GM12891 (cell line): ENCODE data around the gene SLC30A7.

Experiments
- PAX5 ChIP-seq: IDR thresholded peaks from 2 replicates; pipeline ENCODE4 v1.6.1; 2011; ENCODE audit warnings: low read length, moderate library complexity, mild to moderate bottlenecking; ENCODE audit not compliant: insufficient read depth, severe bottlenecking
- POLR2A ChIP-seq: IDR thresholded peaks from 2 replicates; pipeline ENCODE4 v1.6.1; 2011; ENCODE audit warnings: low read depth, low read length, control low read depth
- POLR2AphosphoS5 ChIP-seq: IDR thresholded peaks from 2 replicates; pipeline ENCODE4 v1.6.1; 2011; ENCODE audit warnings: low read depth, low read length, control low read depth
- POU2F2 ChIP-seq: IDR thresholded peaks from 2 replicates; pipeline ENCODE4 v1.6.1; 2011; ENCODE audit warnings: low read depth, mild to moderate bottlenecking, control low read depth, low read length, moderate library complexity
- SPI1 ChIP-seq: IDR thresholded peaks from 2 replicates; pipeline ENCODE4 v1.6.1; 2011; ENCODE audit warnings: low read depth, low read length, control low read depth
- TAF1 ChIP-seq: IDR thresholded peaks from 2 replicates; pipeline ENCODE4 v1.6.1; 2011; ENCODE audit warnings: low read depth, low read length, control low read depth

DNA sequence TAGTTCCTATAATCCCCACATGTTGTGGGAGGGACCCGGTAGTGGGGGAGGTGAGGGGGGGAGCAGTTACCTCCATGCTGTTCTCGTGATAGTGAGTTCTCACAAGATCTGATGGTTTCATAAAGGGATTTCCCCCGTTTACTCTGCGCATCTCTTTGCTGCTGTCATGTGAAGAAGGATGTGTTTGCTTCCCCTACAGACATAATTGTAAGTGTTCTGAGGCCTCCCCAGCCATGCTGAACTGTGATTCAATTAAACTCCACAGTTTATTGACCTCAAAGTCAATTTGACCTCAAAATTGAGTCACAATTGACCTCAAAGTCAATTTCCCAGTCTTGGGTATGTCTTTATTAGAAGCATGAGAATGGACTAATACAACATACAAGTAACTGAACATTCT lies 110.0 kb downstream of the SLC30A7 start:
- no peak for TF ChIP-seq POLR2A
- no peak for TF ChIP-seq POLR2AphosphoS5
- TF ChIP-seq TAF1: no peak
- no peak for TF ChIP-seq SPI1
- TF ChIP-seq POU2F2: no peak
- no peak for TF ChIP-seq PAX5
